Measurements from ENCODE around the gene LAMB4. TPM values are rescaled to one million over a fixed set of nuclear protein-coding genes. Genes with fewer than 3 reads are reported as not detected.
A peak's percentile ranks its signal among the peaks of the same experiment; 100 is the strongest.

LAMB4 gene
- total RNA-seq, 1 donor from 2014 or later, result 0.75 TPM

- Mint-ChIP-seq H3K27me3 (ENCODE audit: unreplicated experiment) (no peaks in the 10 kb centered on the region), H3K4me3 (ENCODE audit: unreplicated experiment) (peak overlapping the region; percentile 96), H3K27ac (ENCODE audit: unreplicated experiment) (peak overlapping the region; percentile 90), H3K36me3 (ENCODE audit: unreplicated experiment) (peaks cover 63% of the 10 kb centered on the region), H3K4me1 (ENCODE audit: unreplicated experiment) (peaks cover 84% of the 10 kb centered on the region), H3K9me3 (ENCODE audit: unreplicated experiment) (no peaks in the 10 kb centered on the region)
- TF ChIP-seq CTCF (IDR thresholded peaks at IDR 0.05), result no peak
- no peak for DNase-seq (ENCODE audit: extremely low spot score, unreplicated experiment)
Observed at GRCh38 chr7:107998150-107998549, 132.0 kb downstream of the LAMB4 start.

DNA sequence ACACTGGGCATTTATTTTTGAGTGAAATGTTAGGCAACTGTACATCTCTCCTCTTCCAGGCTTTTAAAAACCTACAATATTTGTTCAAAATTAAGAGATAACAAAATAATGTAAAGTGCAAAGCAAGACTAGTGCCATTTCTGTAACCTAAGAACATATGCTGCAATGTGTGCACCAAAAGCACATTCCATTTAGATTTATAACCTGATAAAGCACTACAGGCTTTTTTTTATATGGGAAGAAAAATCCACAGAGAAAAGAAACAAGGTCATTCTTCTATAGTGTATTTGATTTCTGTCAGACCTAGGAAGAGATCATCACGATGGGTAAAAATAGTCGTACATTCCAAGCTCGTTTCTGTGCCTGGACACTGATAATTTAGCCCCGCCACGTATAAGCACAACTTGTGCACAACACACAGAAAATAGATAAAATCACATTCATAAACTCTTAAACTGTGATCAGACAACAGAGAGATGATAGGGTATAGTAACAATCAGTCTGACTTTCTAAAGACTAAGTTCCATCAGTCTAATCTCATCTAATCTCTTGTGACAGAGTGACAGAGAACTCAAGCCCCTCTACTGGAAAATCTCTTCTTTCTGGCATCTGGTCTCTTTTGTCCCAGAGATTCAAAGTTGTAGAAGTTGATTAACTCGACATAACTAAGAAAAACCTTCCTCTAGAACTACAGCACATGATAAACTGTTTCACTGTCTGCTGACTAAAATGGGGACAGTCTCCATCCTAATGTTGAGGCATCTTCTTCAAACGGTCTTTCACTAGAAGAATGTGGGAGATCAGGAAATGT, 133.9 kb downstream of the LAMB4 start:
- Mint-ChIP-seq H3K9me3 (ENCODE audit: unreplicated experiment) (no peaks in the 10 kb centered on the region), H3K4me3 (ENCODE audit: unreplicated experiment) (peak overlapping the region; percentile 52), H3K36me3 (ENCODE audit: unreplicated experiment) (peaks cover 67% of the 10 kb centered on the region), H3K4me1 (ENCODE audit: unreplicated experiment) (peaks cover 85% of the 10 kb centered on the region), H3K27ac (ENCODE audit: unreplicated experiment) (peak overlapping the region; percentile 90), H3K27me3 (ENCODE audit: unreplicated experiment) (no peaks in the 10 kb centered on the region)
- no peak for DNase-seq (ENCODE audit: extremely low spot score, unreplicated experiment)
- TF ChIP-seq CTCF (IDR thresholded peaks at IDR 0.05), result no peak

- Mint-ChIP-seq H3K4me3 (ENCODE audit: unreplicated experiment) (peak overlapping the region; percentile 52), H3K36me3 (ENCODE audit: unreplicated experiment) (peaks cover 65% of the 10 kb centered on the region), H3K4me1 (ENCODE audit: unreplicated experiment) (peaks cover 82% of the 10 kb centered on the region), H3K27me3 (ENCODE audit: unreplicated experiment) (no peaks in the 10 kb centered on the region), H3K27ac (ENCODE audit: unreplicated experiment) (peak overlapping the region; percentile 90), H3K9me3 (ENCODE audit: unreplicated experiment) (no peaks in the 10 kb centered on the region)
- no peak for TF ChIP-seq CTCF (IDR thresholded peaks at IDR 0.05)
- peak; percentile 89 for DNase-seq (ENCODE audit: extremely low spot score, unreplicated experiment)
Observed at GRCh38 chr7:107995184-107996071, 134.7 kb downstream of the LAMB4 start.

DNA sequence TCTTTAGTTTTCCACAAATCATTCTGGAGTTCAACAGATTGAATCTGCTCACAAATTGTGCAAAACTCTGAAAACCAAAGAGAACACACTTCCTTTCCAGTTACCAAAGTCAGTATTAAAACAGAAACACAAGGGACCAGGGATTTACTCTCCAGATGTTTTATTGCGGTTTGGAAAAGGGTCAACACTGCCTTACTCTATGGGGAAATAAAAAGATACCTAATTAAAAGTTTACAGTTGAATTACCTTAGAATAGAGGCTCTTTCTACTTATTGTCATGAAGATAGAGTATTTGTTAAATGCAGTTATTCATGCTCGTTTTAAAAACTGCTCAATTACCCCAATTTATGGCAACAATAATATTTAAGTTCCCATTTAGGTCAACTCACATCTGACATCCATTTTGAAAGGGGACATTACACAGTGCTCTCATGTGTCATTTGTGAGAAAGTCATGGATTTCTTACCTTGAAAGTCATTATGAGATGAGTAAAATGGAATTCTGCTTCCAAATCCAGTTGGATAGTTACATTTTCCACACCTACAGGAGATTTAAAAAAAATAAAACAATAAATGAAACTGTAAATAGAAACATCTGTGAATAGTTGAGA, 135.6 kb downstream of the LAMB4 start:
- no peak for TF ChIP-seq CTCF (IDR thresholded peaks at IDR 0.05)
- H3K4me3 Mint-ChIP-seq (ENCODE audit: unreplicated experiment), result peak overlapping the region; percentile 26
- H3K9me3 Mint-ChIP-seq (ENCODE audit: unreplicated experiment), result no peaks in the 10 kb centered on the region
- no peaks in the 10 kb centered on the region for H3K27me3 Mint-ChIP-seq (ENCODE audit: unreplicated experiment)
- DNase-seq (ENCODE audit: extremely low spot score, unreplicated experiment), result no peak
- peaks cover 82% of the 10 kb centered on the region for H3K4me1 Mint-ChIP-seq (ENCODE audit: unreplicated experiment)
- peak overlapping the region; percentile 90 for H3K27ac Mint-ChIP-seq (ENCODE audit: unreplicated experiment)
- H3K36me3 Mint-ChIP-seq (ENCODE audit: unreplicated experiment), result peaks cover 72% of the 10 kb centered on the region
